WTC11 (cell line): Measurements from ENCODE around the gene SPRYD7. TPM values are rescaled to one million over a fixed set of nuclear protein-coding genes. Genes with fewer than 3 reads are reported as not detected.
"Not testable (repeated sequence)": the region's sequence is repeated elsewhere in the genome, so short reads cannot be mapped to it uniquely, and the experiment has no call there.

ENCODE experiments used
- ATAC-seq: fragments of 200-7000 bp; cut with Tn5 transposase; 2 replicates; pipeline ENCODE4 v1.10.0; 2021; ENCODE audit warnings: mild to moderate bottlenecking, moderate library complexity
- CTCF ChIA-PET: fragments of 300-600 bp; sonication (Branson Sonifier 250); formaldehyde crosslinking; loops from one replicate; lab custom pipeline; 2021; ENCODE audit warnings: antibody characterized with exemption; lab: Charles Lee
- POLR2A ChIA-PET: fragments of 350-600 bp; sonication (Branson Sonifier 250); formaldehyde crosslinking; loops from one replicate; lab custom pipeline; 2021; ENCODE audit warnings: antibody characterized with exemption; lab: Charles Lee
- DNase-seq: peaks from one replicate; pipeline ENCODE4 v3.0.0; 2021; ENCODE audit warnings: low spot score
- H3K27ac Mint-ChIP-seq: 2 replicates; pipeline ENCODE4 v1.8.0; 2021; ENCODE audit warnings: mixed read lengths
- H3K27me3 Mint-ChIP-seq: 2 replicates; pipeline ENCODE4 v1.8.0; 2021; ENCODE audit warnings: low read depth, mild to moderate bottlenecking, moderate library complexity, mixed read lengths
- H3K36me3 Mint-ChIP-seq: 2 replicates; pipeline ENCODE4 v1.8.0; 2021; ENCODE audit warnings: mixed read lengths
- H3K4me1 Mint-ChIP-seq: 2 replicates; pipeline ENCODE4 v1.8.0; 2022; ENCODE audit warnings: mixed read lengths
- H3K4me3 Mint-ChIP-seq: 2 replicates; pipeline ENCODE4 v1.8.0; 2021; ENCODE audit warnings: mild to moderate bottlenecking, moderate library complexity, mixed read lengths
- H3K9me3 Mint-ChIP-seq: 2 replicates; pipeline ENCODE4 v1.8.0; 2021; ENCODE audit warnings: mixed read lengths
- ATF1 ChIP-seq: sonication (generic); formaldehyde crosslinking; IDR thresholded peaks from 2 replicates; pipeline ENCODE4 v1.8.1; 2023; ENCODE audit warnings: mild to moderate bottlenecking, moderate library complexity, missing genetic modification reagents
- CBFB ChIP-seq: sonication (generic); formaldehyde crosslinking; IDR thresholded peaks from 2 replicates; pipeline ENCODE4 v1.8.1; 2022; ENCODE audit warnings: mild to moderate bottlenecking, low read depth, missing genetic modification reagents
- FOXP4 ChIP-seq: sonication (generic); formaldehyde crosslinking; IDR thresholded peaks from 2 replicates; pipeline ENCODE4 v1.8.0; 2022; ENCODE audit warnings: mild to moderate bottlenecking, missing genetic modification reagents
- HMGXB4 ChIP-seq: sonication (generic); formaldehyde crosslinking; IDR thresholded peaks from 2 replicates; pipeline ENCODE4 v1.8.1; 2023; ENCODE audit warnings: mild to moderate bottlenecking, moderate library complexity, missing genetic modification reagents
- NFE2L1 ChIP-seq: sonication (generic); formaldehyde crosslinking; IDR thresholded peaks from 2 replicates; pipeline ENCODE4 v1.8.1; 2023; ENCODE audit warnings: missing genetic modification reagents
- NR2C2 ChIP-seq: sonication (generic); formaldehyde crosslinking; IDR thresholded peaks from 2 replicates; pipeline ENCODE4 v1.8.0; 2022; ENCODE audit warnings: mild to moderate bottlenecking, missing genetic modification reagents
- PRRX2 ChIP-seq: fragments of 250-450 bp; sonication (Bioruptor Pico); IDR thresholded peaks from 2 replicates; pipeline ENCODE4 v1.8.0; 2021; ENCODE audit warnings: mild to moderate bottlenecking
- RORB ChIP-seq: fragments of 250-450 bp; sonication (Bioruptor Pico); IDR thresholded peaks from 2 replicates; pipeline ENCODE4 v1.9.0; 2021; ENCODE audit warnings: mild to moderate bottlenecking
- SMAD4 ChIP-seq: sonication (generic); formaldehyde crosslinking; IDR thresholded peaks from 2 replicates; pipeline ENCODE4 v1.8.0; 2022; ENCODE audit warnings: mild to moderate bottlenecking, missing genetic modification reagents
- ZNF263 ChIP-seq: sonication (generic); formaldehyde crosslinking; IDR thresholded peaks from 2 replicates; pipeline ENCODE4 v1.8.1; 2022; ENCODE audit warnings: low read depth, mild to moderate bottlenecking, moderate library complexity, missing genetic modification reagents
- ZNF396 ChIP-seq: fragments of 250-450 bp; sonication (Bioruptor Pico); IDR thresholded peaks from 2 replicates; pipeline ENCODE4 v1.8.0; 2021; ENCODE audit warnings: mild to moderate bottlenecking, moderate library complexity, borderline replicate concordance
- total RNA-seq: library from RNA; stranded (reverse); gene quantifications from 3 replicates; pipeline ENCODE4 v1.2.3, GENCODE V29; 2021
- TF ChIP-seq, protein P1 (sequence below): sonication (generic); formaldehyde crosslinking; IDR thresholded peaks from 2 replicates; pipeline ENCODE4 v1.8.0; 2022; ENCODE audit warnings: mild to moderate bottlenecking, missing genetic modification reagents
- TF ChIP-seq, protein P2 (sequence below): sonication (generic); formaldehyde crosslinking; IDR thresholded peaks from 2 replicates; pipeline ENCODE4 v1.8.1; 2022; ENCODE audit warnings: mild to moderate bottlenecking, moderate library complexity, missing genetic modification reagents
- TF ChIP-seq, protein P3 (sequence below): fragments of 250-450 bp; sonication (Bioruptor Pico); conservative IDR thresholded peaks from 2 replicates; pipeline ENCODE4 v1.9.0; 2021; ENCODE audit warnings: mild to moderate bottlenecking

The SPRYD7 gene
- total RNA-seq, 1 experiment from 2014 or later = 3.1 TPM

GRCh38 chr13:49925881-49926418, 10.2 kb downstream of the SPRYD7 start (continued):
- TF ChIP-seq ZNF396 (CRISPR knock-in tag) = no peak
- TF ChIP-seq RORB (CRISPR knock-in tag) = no peak
- no peak for TF ChIP-seq ZNF263 (CRISPR knock-in tag)
- TF ChIP-seq FOXP4 (CRISPR knock-in tag) = no peak

DNA sequence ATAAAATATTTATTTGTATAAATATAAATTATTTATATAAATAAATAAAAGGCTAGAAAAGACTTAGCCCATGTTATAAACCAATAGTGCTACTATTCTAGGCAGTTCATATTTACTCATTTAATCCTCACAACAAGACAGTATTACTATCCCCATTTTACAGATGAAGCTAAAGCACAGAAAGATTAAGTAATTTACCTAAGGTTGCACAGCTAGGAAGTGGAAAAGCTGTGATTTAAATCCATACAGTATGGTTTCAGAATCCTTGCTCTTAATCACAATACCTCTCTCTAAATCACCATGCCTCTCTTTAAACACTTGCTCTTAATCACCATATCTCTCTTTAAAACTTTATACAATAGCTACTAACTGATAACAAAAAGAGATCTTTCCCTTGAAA, 13.8 kb downstream of the SPRYD7 start:
- Mint-ChIP-seq H3K4me3 (no peak overlapping the region), H3K36me3 (peaks cover 18% of the 10 kb centered on the region), H3K9me3 (peaks cover 8% of the 10 kb centered on the region; the same call in 1 of the 2 replicates), H3K27me3 (no peaks in the 10 kb centered on the region), H3K4me1 (no peaks in the 10 kb centered on the region), H3K27ac (no peak overlapping the region)
- DNase-seq (no peak), ATAC-seq (no peak)
- CTCF ChIA-PET = interaction anchor here (0.9 to 2.5 kb wide), 4 partner anchors 13 to 75 kb away, joined by 3 to 9 read pairs (median 5); partner anchors contain the start of genes SPRYD7 and TRIM13
- TF ChIP-seq ATF1 (CRISPR knock-in tag) (no peak), CBFB (CRISPR knock-in tag) (no peak), PRRX2 (CRISPR knock-in tag) (no peak), NFE2L1 (CRISPR knock-in tag) (no peak), HMGXB4 (no peak), ZNF263 (CRISPR knock-in tag) (no peak), NR2C2 (no peak), SMAD4 (no peak)
- TF ChIP-seq, protein P1, sequence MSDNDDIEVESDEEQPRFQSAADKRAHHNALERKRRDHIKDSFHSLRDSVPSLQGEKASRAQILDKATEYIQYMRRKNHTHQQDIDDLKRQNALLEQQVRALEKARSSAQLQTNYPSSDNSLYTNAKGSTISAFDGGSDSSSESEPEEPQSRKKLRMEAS (CRISPR knock-in tag) = no peak
- TF ChIP-seq, protein P2, sequence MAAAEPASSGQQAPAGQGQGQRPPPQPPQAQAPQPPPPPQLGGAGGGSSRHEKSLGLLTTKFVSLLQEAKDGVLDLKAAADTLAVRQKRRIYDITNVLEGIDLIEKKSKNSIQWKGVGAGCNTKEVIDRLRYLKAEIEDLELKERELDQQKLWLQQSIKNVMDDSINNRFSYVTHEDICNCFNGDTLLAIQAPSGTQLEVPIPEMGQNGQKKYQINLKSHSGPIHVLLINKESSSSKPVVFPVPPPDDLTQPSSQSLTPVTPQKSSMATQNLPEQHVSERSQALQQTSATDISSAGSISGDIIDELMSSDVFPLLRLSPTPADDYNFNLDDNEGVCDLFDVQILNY = no peak
- TF ChIP-seq, protein P3, sequence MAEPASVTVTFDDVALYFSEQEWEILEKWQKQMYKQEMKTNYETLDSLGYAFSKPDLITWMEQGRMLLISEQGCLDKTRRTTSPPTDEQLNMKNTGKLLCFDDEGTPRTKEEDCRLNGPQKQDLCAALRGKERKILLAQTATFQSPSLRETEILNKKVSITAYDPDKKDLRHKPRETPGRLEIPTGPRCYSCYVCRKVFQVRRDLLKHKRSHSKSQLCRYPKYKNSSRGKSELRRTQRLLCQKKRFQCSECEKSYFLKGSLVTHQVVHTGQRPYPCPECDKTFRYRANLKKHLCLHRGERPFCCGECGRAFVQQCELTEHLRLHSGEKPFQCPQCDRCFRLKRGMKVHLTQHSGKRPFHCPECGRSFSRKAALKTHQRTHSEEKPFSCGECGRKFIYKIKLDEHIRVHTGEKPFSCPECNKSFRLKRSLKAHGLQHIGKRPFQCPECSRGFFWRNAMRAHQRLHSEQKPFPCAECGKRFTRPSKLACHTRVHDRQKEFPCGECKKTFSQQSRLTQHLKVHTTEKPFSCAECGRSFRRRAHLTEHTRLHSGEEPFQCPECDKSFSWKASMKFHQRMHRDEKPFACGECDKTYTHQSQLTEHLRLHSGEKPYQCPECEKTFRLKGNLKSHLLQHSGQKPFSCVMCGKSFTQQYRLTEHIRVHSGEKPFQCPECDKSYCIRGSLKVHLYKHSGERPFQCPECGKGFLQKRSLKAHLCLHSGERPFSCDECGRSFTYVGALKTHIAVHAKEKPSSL (CRISPR knock-in tag) = no peak
- POLR2A ChIA-PET = no interaction called here

DNA sequence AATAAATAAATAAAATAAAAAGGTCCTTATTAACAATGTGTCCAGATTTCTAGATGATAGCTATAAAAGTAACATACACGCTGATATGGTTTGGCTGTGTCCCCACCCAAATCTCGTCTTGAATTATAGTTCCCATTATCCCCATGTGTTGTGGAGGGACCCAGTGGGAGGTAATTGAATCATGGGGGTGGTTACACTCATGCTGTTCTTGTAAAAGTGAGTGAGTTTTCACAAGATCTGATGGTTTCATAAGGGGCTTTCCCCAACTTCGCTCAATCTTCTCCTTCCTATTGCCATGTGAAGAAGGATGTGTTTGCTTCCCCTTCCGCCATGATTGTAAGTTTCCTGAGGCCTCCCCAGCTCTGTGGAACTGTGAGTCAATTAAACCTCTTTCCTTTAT, 15.2 kb downstream of the SPRYD7 start:
- H3K27me3 Mint-ChIP-seq, ATAC-seq, DNase-seq, H3K27ac Mint-ChIP-seq, H3K4me1 Mint-ChIP-seq, POLR2A ChIA-PET, H3K4me3 Mint-ChIP-seq: not testable (repeated sequence)
- Mint-ChIP-seq H3K9me3 (peaks cover 15% of the 10 kb centered on the region; the same call in 1 of the 2 replicates), H3K36me3 (peaks cover 24% of the 10 kb centered on the region)
- CTCF ChIA-PET = interaction anchor here (2.5 kb wide), 1 partner anchor 15 kb away, joined by 7 read pairs; the partner anchor contains the start of gene SPRYD7

DNA sequence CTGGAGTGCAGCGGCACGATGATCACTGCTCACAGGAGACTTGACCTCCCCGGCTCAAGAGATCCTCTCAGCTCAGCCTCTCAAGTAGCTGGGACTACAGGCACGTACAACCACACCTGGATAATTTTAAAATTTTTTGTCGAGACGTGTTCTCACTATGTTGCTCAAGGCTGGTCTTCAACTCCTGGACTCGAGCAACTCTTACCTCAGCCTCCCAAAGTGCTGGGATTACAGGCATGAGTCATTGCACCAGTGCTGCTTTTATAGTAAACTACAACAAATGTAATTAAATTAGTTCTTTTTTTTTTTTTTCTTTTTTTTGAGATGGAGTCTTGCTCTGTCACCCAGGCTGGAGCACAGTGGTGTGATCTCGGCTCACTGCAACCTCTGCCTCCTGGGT, 18.0 kb downstream of the SPRYD7 start:
- ATAC-seq, H3K27ac Mint-ChIP-seq, CTCF ChIA-PET, DNase-seq, POLR2A ChIA-PET, H3K4me1 Mint-ChIP-seq, H3K27me3 Mint-ChIP-seq, H3K4me3 Mint-ChIP-seq: not testable (repeated sequence)
- peaks cover 15% of the 10 kb centered on the region; the same call in 1 of the 2 replicates for H3K9me3 Mint-ChIP-seq
- H3K36me3 Mint-ChIP-seq = peaks cover 19% of the 10 kb centered on the region
